Activated T-cell treated with anti-CD3 and anti-CD28 coated beads for 1 hour (primary cell): ENCODE results near the gene MINDY4.

ENCODE experiments used
- DNase-seq: peaks from one replicate; pipeline ENCODE4 v3.0.0-alpha.2; 2020; ENCODE audit warnings: low read depth

MINDY4 gene

DNA sequence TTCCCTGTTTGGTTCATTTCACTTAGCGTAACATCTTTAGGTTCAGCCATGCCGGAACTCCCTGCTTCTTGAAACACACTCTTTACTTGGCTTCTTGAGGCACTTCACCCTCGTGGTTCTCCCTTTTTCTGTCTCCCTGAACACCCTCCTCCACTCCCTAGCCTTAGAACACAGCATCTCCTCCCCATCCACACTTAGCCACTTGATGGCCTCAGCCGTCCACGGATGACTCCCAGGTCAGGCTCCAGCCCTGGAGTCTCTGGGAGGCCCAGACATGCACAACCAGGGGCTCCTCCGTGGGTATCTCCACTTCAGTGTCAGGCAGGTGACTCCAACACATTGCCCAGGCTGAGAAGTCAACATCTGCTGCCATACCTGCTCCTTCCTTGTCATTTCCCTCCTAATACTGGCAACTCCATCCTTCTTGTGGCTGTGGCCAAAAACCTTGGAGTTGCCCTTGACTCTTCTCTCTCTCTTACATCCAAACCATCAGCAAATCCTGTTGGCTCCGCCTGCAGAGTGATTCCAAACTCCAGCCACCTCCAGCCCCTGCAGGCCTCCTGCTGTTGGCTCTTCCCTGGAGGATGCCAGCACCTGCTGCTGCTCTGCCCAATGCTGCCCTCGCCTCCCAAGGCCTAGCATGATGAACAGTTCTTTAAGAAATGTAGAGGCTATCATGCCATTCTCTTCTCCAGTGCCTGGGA is 27.7 kb upstream of the MINDY4 start:
- DNase-seq, result no peak

GRCh38 chr7:30744075-30744417 is 27.2 kb upstream of the MINDY4 start:
- no peak for DNase-seq

GRCh38 chr7:30745261-30745941 is 25.8 kb upstream of the MINDY4 start:
- DNase-seq, result no peak

DNA sequence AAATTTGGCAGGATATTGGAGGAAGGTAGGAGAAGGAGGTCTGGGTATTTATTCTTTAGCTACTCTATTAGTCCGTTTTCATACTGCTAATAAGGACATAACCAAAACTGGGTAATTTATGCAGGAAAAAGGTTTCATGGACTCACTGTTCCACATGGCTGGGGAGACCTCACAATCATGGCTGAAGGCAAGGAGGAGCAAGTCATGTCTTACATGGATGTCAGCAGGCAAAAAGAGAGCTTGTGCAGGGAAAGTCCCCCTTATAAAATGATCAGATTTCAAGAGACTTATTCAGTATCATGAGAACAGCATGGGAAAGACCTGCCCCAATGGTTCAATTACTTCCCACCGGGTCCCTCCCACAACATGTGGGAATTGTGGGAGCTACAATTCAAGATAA is 21.2 kb upstream of the MINDY4 start:
- no peak for DNase-seq

- DNase-seq, result no peak
These were observed 20.2 kb upstream of the MINDY4 start for GRCh38 chr7:30750683-30751650.

GRCh38 chr7:30751696-30752273 is 19.4 kb upstream of the MINDY4 start, which contains the start of gene INMT:
TSS of gene INMT (plus strand) at chr7:30752135. CDS start at chr7:30752151, 16 bp downstream.
- DNase-seq, result no peak

DNA sequence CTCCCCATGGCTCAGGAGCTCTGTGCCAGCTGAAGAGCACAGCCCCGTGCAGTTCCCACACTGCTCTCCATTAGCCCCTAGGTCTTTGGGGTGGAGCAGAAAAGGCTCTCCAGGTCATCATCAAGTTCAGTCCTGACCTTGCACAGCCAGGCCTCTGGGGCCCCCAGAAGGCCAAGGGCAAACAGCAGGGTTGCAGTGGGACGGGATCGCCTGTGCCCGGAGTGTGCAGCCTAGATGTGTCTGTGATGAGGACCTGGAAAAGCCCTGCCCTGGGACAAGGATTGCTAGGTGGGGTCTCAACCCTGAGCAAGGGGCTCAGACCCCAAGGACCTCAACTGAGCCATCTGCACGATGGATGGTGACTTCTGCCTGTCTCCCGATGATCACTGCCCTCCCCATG is 18.7 kb upstream of the MINDY4 start:
- DNase-seq, result no peak

DNA sequence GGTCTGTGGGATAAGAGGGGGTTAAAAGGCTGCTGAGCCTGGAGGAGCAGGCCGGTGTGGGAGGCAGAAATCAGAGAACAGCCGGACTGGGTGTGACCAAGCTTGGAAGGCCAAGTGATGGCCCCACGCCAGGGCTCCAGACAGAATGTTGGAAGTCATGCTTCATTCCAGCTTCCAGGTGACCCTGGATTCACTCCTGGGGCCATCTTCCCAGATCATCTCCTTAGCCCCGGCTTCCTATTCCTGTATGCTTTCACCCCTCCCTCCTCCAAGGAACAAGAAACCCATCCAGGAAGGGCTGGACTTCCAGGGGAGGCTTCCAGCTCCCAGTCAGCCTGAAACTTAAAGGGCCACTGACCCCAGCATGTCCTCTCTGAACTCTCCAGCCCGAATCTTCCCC is 18.2 kb upstream of the MINDY4 start:
- no peak for DNase-seq

- no peak for DNase-seq
These were observed 16.8 kb upstream of the MINDY4 start for GRCh38 chr7:30754315-30754877.

DNA sequence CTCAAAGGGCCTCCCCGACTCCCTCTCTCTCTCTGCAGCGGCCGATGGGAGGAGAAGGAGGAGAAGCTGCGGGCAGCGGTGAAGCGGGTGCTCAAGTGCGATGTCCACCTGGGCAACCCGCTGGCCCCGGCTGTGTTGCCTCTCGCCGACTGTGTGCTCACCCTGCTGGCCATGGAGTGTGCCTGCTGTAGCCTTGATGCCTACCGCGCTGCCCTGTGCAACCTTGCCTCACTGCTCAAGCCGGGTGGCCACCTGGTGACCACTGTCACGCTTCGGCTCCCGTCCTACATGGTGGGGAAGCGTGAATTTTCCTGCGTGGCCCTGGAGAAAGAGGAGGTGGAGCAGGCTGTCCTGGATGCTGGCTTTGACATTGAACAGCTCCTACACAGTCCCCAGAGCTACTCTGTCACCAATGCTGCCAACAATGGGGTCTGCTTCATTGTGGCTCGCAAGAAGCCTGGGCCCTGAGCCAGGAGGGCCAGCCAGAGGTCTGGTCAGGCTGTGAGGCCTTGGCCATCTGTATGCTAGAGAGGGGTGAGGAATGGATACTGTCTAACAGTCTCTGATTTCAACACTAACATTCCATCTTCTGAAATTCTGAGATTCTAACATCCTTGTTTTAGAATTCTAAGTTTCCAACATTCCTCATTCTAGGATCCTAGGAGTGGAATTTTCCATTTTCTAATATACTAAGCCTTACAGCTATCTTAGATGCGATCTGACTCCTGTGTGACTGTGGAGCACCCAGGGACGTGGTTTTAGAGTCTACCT is 15.6 kb upstream of the MINDY4 start:
- DNase-seq, result no peak

DNA sequence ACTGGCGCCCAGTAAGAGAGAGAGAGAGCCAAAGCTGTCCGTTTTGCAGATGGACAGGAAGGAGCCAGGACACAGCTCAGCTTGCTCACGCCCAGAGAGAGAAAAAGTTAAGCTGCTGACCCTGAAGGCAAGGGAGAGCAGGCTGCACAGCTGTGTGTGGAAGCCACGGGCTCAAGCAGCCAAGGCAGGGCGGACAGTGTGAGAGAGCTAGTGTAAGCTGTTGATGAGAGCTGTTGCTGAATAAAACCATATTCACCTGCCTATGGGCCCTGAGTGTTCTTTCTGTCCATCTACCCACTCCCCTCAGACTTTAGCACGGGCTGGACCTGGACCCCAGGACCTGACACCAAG is 13.9 kb upstream of the MINDY4 start:
- DNase-seq, result no peak

DNA sequence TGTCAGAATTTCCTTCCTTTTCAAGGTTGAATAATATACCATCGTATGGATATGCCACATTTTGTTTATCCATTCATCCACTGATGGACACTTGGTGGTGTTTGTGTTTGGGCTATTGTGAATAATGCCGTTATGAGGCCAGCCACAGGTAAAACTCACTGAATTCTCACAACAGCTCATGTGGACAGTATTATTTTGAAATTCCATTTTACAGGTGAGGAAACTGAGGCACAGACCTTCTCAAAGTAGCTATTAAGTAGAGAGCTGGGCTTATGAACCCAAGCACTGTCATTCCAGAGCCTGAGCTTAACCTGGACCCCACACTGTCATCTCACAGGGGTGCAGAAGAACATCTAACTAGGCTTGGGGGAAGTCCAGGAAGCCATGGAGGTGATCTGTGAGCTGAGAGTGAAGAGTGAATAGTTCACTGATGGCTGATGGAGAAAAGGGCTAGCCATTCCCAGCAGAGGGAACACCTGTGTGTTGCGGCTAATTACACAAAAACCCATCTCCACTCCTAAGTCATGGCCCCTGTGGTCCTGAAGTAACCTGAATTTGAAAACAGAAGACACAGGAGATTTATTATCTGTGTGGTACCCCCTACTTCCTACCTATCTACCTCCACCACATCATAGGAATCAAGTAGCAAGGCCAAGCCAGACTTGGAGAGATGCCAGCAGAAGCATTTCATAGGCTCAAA is 10.6 kb upstream of the MINDY4 start:
- no peak for DNase-seq

DNA sequence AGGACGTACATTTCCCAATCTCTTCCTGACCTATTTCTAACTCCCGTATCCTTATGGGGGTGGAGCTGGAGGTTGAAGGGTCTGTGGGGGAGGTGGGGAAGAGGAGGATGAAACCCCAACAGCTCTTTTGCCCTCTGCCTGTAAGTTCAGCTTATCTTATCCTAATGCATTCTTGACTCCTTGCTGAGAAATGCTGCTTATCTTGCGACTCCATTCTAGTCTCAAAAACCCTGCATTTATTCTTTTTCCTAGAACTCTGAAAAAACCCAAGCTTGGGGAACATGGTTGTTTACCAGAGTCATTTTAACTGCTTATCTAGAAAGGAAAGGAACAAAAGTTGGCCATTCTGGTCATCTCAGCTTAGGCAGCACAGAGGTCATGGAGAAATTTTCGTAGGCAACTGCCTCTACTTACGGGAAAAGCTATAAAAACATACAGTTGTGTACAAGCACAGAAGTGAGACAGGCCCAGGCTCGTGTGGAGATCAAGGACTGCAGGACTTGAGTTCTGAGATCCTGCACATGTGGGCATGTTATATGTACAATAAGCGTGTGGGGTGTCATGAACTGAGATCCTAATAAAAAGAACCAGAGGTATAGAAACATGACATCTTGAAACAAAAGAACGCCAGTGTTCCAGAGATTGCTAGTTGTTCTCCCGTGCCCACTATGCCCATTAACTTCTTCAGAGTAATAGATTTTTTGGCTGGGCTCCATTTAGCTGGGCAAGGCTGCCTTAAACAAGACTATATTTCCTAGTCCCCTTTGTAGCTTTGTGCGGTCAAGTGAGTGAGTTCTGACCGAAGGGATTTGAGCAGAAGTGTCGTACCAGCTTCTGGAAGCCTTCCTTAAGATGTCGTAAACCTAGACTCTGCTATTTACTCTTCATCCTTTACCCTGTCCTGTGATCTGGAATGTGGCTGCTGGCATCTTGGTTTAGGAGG is 9.7 kb upstream of the MINDY4 start:
- DNase-seq, result no peak

GRCh38 chr7:30764030-30764975 is 6.9 kb upstream of the MINDY4 start:
- no peak for DNase-seq

- DNase-seq, result no peak
These were observed 5.8 kb upstream of the MINDY4 start for GRCh38 chr7:30765408-30765807.

- DNase-seq, result no peak
These were observed 408 bp upstream of the MINDY4 start for GRCh38 chr7:30770845-30771173.

DNA sequence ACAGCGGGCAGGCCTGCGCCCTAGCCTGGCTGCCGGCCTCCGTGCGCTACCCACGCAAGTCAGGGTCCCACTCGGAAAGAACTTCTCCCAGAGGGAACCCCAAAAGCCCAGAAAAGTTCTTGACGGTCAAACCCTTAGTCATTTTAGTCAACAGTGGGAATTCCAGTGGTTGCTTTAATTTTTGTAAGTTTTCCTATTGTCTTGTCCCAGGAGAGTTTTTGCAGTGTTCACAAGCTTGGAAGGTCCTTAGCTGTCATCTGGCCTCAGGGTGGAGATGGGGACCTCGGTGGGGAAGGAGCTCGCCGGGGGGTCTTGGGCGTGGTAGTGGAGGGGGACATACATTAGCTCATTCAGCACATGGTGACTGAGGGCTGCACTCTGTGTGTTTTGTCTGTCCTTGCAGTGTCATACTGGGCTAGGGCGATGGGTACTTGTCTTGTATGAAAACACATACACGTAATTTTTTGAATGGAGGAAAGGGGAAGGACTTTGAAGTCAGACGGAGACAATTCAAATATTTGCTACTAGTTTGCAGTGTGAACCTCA is 736 bp downstream of the MINDY4 start:
- DNase-seq, result no peak

GRCh38 chr7:30772984-30773383 is 1.8 kb downstream of the MINDY4 start:
- no peak for DNase-seq
